ACC112 (cell line): ENCODE measurements around the gene LYSMD3.

Experiments
- H2AFZ ChIP-seq: fragments of 200-600 bp; sonication (generic); one replicate; pipeline ENCODE4 v1.6.0; 2017; ENCODE audit warnings: antibody characterized with exemption, low read length; ENCODE audit not compliant: unreplicated experiment
- H3K27ac ChIP-seq: fragments of 200-600 bp; sonication (generic); 2 replicates; pipeline ENCODE4 v1.5.1; 2014; ENCODE audit warnings: low read depth, mild to moderate bottlenecking, antibody characterized with exemption, low read length, moderate library complexity
- H3K27me3 ChIP-seq: fragments of 200-600 bp; sonication (generic); 2 replicates; pipeline ENCODE4 v1.6.1; 2014; ENCODE audit warnings: mild to moderate bottlenecking, antibody characterized with exemption, low read length, moderate library complexity, mixed read lengths; ENCODE audit not compliant: insufficient read depth
- H3K36me3 ChIP-seq: fragments of 200-600 bp; sonication (generic); 2 replicates; pipeline ENCODE4 v1.6.1; 2016; ENCODE audit warnings: mild to moderate bottlenecking, antibody characterized with exemption, low read length, moderate library complexity, mixed read lengths; ENCODE audit not compliant: insufficient read depth
- H3K4me1 ChIP-seq: fragments of 200-600 bp; sonication (generic); one replicate; pipeline ENCODE4 v1.6.1; 2016; ENCODE audit warnings: low read length, mixed read lengths; ENCODE audit not compliant: insufficient read depth, unreplicated experiment, control insufficient read depth
- H3K4me3 ChIP-seq: fragments of 200-600 bp; sonication (generic); 2 replicates; pipeline ENCODE4 v1.5.1; 2014; ENCODE audit warnings: mild to moderate bottlenecking, low read depth, low read length
- H3K79me2 ChIP-seq: fragments of 200-600 bp; sonication (generic); one replicate; pipeline ENCODE4 v1.6.0; 2016; ENCODE audit warnings: low read length; ENCODE audit not compliant: control insufficient read depth, unreplicated experiment, insufficient read depth

LYSMD3 gene

GRCh38 chr5:90483206-90483605, 46.2 kb downstream of the LYSMD3 start:
- H2AFZ ChIP-seq: no peak overlapping the region
- no peaks in the 10 kb centered on the region for H3K79me2 ChIP-seq
- H3K4me1 ChIP-seq: peaks cover 12% of the 10 kb centered on the region
- H3K27me3 ChIP-seq: no peaks in the 10 kb centered on the region
- H3K36me3 ChIP-seq: peaks cover 6% of the 10 kb centered on the region; the same call in 1 of the 2 replicates
- no peak overlapping the region for H3K4me3 ChIP-seq
- H3K27ac ChIP-seq: no peak overlapping the region

DNA sequence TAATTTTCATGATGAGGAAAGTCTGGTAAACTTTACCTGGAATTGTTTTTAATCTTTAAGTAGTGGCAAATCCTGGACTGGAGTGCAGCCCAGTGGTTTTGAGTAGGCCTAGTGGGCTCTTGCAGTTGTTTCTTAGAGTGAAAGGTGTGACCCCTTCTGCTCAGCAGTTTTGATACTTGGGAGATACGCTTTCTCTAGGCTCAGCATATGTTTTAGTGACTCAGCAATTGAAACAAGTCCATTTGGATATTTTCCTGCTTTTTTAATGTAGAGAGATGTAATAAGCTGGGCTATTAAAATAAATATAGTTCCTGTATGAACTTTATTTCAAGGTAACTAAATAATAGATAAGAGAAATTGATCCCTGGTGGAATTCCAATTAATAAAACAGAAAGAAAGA, 48.7 kb downstream of the LYSMD3 start:
- Histone ChIP-seq H3K79me2 (peaks cover 9% of the 10 kb centered on the region), H3K27me3 (no peaks in the 10 kb centered on the region), H3K27ac (no peak overlapping the region), H2AFZ (no peak overlapping the region), H3K4me3 (no peak overlapping the region), H3K4me1 (peaks cover 18% of the 10 kb centered on the region), H3K36me3 (no peaks in the 10 kb centered on the region)

GRCh38 chr5:90479611-90480385, 49.6 kb downstream of the LYSMD3 start:
- Histone ChIP-seq H3K4me3 (no peak overlapping the region), H3K36me3 (no peaks in the 10 kb centered on the region), H2AFZ (no peak overlapping the region), H3K27ac (peak overlapping the region; percentile 19; the same call in 1 of the 2 replicates), H3K79me2 (peaks cover 16% of the 10 kb centered on the region), H3K4me1 (peaks cover 18% of the 10 kb centered on the region), H3K27me3 (no peaks in the 10 kb centered on the region)

GRCh38 chr5:90477621-90478215, 51.7 kb downstream of the LYSMD3 start:
- peaks cover 13% of the 10 kb centered on the region for H3K4me1 ChIP-seq
- peak overlapping the region; percentile 69 for H2AFZ ChIP-seq
- peaks cover 25% of the 10 kb centered on the region for H3K79me2 ChIP-seq
- H3K27ac ChIP-seq: 0 out of 2 replicates have a peak overlapping the region, but pooled peaks have one; percentile 2
- H3K27me3 ChIP-seq: no peaks in the 10 kb centered on the region
- peak overlapping the region; percentile 62 for H3K4me3 ChIP-seq
- H3K36me3 ChIP-seq: no peaks in the 10 kb centered on the region

DNA sequence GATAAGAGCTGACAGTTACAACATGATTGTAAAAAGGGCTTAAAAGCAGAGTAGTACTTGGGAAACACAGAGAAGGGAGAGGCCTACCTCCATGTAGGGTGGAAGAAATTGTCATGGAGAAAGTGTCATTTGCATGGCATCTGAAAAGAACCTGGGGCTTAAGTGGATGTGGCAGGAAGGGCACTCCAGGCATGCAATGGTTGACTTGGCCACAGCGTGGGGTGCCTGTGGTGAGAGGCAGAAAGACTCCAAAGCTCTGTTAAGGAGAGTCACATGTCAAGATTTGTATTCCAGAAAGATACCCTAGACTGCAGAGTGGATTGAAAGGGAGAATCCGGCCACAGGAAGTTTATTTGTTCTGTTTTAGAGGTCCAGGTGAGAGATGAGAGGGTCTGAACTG, 52.3 kb downstream of the LYSMD3 start:
- peak overlapping the region; percentile 62 for H3K4me3 ChIP-seq

GRCh38 chr5:90476391-90476790, 53.0 kb downstream of the LYSMD3 start:
- no peak overlapping the region for H3K27ac ChIP-seq
- H3K27me3 ChIP-seq: no peaks in the 10 kb centered on the region
- H3K36me3 ChIP-seq: 0 out of 2 replicates have a peak, but pooled peaks cover 4% of the 10 kb centered on the region
- peaks cover 37% of the 10 kb centered on the region for H3K79me2 ChIP-seq
- peak overlapping the region; percentile 64; the same call in 1 of the 2 replicates for H3K4me3 ChIP-seq
- no peak overlapping the region for H2AFZ ChIP-seq
- peaks cover 19% of the 10 kb centered on the region for H3K4me1 ChIP-seq

More for the DNA sequence above, 52.3 kb downstream of the LYSMD3 start:
- peak overlapping the region; percentile 71 for H2AFZ ChIP-seq
- 0 out of 2 replicates have a peak overlapping the region, but pooled peaks have one; percentile 2 for H3K27ac ChIP-seq
- no peaks in the 10 kb centered on the region for H3K27me3 ChIP-seq
- H3K4me1 ChIP-seq: peaks cover 19% of the 10 kb centered on the region
- peaks cover 31% of the 10 kb centered on the region for H3K79me2 ChIP-seq
- no peaks in the 10 kb centered on the region for H3K36me3 ChIP-seq

DNA sequence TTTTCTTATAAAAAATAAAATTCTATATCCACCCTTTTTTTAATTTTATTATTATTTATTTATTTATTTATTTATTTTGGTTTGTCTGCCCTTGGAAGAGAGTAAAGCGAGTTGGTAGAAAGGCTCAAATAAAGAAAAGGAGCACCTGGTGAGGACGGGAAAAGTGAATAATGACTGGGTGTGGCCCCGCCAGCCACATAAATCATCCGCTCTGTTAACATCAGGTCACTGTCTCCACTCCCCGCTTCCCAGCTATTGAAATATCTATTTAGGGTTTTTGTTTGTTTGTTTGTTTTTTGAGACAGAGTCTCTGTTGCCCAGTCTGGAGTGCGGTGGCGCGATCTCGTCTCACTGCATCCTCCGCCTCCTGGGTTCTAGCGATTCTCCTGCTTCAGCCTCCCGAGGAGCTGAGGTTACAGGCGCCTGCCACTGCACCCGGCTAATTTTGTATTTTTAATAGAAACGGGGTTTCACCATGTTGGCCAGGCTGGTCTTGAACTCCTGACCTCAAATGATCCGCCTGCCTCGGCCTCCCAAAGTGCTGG, 53.9 kb downstream of the LYSMD3 start:
- Histone ChIP-seq H3K27ac (no peak overlapping the region), H2AFZ (no peak overlapping the region), H3K27me3 (no peaks in the 10 kb centered on the region), H3K4me1 (peaks cover 19% of the 10 kb centered on the region), H3K79me2 (peaks cover 44% of the 10 kb centered on the region), H3K4me3 (peak overlapping the region; percentile 95), H3K36me3 (0 out of 2 replicates have a peak, but pooled peaks cover 8% of the 10 kb centered on the region)

GRCh38 chr5:90474235-90475107, 54.9 kb downstream of the LYSMD3 start, which contains the start of the genes MBLAC2 and POLR3G:
Gene MBLAC2 (minus strand): TSS chr5:90474771. CDS start chr5:90474292, 479 bp downstream.
Gene POLR3G (plus strand): TSS chr5:90474864. CDS start chr5:90485568, 10,704 bp downstream.
- no peak within 1 kb of the TSS for H3K27ac ChIP-seq
- 0 out of 2 replicates have a peak, but pooled peaks cover 9% of the 10 kb centered on the region for H3K36me3 ChIP-seq
- peaks cover 13% of the 10 kb centered on the region for H3K4me1 ChIP-seq
- H3K4me3 ChIP-seq: peak within 1 kb of the TSS; percentile 95
- no peaks in the 10 kb centered on the region for H3K27me3 ChIP-seq
- H3K79me2 ChIP-seq: peaks cover 52% of the 10 kb centered on the region
- peak within 1 kb of the TSS; percentile 95 for H2AFZ ChIP-seq

DNA sequence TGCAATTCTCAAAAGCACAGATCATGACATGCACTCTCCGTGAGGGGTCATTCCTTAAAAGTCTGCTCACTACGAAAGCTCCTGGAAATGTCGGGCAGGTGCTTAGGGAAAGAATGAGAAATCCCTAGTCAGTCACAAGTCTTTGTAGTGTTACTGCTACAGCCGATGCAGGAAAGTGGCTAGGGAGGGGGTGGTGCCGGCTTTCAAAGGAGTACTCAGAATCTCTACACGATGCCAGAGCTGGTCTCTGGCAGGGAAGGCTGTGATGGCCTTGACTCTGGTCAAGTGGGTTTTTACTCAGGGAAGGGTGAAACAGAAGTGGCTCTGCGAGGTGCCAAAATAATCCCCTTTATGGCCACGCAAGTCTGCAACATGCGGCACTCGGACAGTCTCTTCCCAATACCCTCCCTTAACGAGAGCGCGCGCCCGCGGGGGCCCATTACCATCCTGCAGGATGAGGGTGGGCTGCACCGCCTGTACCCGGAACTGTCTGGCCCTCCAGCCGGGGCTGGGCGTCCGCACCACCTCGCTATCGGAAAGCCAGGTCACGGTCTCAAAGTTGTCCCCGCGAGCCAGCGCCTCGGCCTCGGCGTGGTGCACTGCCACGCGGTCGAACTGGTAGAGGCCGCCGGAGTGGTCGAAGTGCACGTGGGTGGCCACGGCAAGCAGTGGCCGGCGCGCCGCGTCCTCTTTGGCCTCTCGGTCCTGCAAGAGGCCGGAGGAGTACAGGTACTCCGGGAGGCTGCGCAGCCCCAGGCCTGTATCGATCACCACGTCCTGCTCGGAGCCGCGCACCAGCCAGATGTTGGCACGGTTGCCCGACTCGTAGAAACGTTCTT, 55.8 kb downstream of the LYSMD3 start:
- Histone ChIP-seq H3K4me3 (peak overlapping the region; percentile 95), H3K79me2 (peaks cover 52% of the 10 kb centered on the region), H3K36me3 (0 out of 2 replicates have a peak, but pooled peaks cover 11% of the 10 kb centered on the region), H3K27me3 (no peaks in the 10 kb centered on the region), H2AFZ (peak overlapping the region; percentile 86), H3K4me1 (peaks cover 11% of the 10 kb centered on the region), H3K27ac (no peak overlapping the region)
